ENCODE measurements around the gene TCF12.
"Not testable (repeated sequence)": the region's sequence is repeated elsewhere in the genome, so short reads cannot be mapped to it uniquely, and the experiment has no call there.

TCF12 gene

DNA sequence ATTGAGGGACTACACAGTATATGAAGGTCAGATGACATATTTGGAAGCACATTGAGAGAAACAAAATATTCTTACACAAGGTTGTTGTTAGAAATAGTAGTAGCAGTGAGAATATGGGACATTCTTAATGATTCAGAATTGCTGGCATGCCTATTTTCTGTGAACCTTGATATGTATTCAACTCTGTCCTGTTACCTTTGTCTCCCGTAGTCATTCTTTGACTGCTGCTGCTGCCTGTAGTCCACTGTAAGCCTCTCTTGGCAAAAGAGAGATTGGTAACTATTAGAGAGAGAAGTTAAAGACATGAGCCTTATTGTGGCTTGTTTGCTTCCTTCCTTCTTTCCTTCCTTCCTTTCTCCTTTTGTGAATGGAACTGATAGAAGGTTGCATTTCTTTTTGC lies 64.5 kb downstream of the TCF12 start:
- DNase-seq: no peak

DNA sequence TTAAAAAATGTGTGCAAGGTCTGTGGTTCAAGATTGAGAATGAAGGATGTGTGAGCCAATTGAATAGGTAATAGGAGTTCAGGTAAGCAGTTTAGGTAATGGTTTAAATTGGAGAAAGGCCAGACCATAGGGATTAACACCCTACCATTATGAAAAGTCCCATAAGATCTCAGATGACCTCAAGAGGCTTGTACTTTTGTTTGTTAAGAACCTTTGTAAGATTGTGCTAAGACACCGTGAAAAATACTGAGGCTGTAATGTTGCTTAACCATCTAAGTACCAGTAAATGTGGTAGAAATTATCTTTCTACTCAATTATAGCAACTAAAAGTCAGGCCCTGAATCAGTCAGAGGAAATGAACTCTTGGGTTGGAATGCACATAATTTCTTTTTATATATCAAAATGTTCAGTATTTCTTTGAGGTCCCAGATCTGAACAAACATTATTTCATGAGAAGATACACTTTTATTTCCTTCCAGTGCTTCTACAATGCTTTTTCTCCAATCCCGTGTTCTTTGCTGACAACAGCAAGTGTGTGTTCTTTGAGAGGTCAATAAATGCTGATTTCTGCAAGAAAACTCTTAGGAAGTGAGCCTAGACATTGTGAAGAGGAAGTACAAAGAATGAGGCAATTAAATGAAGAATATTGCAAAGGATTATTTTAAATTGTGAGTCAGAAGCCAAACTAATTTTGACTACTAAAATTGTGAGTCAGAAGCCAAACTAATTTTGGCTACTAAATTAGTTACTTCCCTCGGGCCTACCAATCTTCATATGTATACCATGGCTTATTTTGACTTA lies 66.4 kb downstream of the TCF12 start:
- no peak for DNase-seq

DNA sequence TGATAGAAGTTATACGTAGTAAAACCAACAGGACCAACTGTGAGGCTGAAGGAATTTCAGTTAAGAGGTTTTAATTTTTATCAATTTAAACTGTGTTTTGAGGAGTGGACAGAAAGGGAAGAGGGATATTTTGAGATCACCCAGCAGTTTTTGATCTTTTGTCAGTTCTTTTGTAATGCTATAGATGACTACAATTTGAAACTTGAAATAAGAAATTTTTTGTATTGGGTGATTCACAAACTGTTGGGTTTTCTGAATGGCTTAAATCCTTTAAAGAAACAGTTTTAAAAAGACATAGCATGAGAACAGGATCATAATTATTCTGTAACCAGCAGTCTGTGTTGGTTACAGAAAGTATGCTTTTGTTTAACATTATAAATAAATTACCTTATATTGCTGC lies 67.4 kb downstream of the TCF12 start:
- no peak for DNase-seq

DNA sequence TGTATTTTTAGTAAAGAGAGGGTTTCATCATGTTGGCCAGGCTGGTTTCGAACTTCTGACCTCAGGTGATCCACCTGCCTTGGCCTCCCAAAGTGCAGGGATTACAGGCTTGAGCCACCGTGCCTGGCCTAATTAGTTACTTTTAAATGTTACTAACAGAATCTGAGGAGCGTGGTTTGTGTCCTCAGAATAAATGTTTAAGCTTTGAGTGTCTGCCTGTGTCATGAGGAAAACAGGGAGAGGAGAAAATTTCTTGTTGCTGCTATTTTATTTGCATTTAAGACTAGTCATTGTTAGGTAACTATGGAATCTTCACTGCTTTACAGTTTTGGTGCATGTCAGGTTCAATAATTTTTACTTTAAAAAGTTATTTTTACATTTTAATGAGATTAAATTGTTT lies 68.8 kb downstream of the TCF12 start:
- no peak for DNase-seq

DNA sequence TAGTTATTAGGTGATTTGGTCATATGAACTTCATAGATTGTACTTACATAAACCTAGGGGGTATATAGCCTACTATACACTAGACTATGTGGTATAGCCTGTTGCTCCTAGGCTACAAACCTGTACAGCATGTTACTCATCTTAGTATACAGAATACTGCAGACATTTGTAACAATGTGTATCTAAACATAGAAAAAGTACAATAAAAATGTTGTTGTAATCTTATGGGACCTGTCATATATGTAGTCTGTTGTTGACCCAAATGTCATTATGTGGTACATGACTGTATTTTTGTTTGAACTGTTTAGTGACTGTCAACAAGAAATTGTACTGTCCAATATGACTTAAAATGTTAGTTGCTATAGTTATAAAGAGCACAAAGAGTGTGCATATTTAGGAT lies 69.8 kb downstream of the TCF12 start:
- no peak for DNase-seq

GRCh38 chr15:56989411-56989924 lies 71.0 kb downstream of the TCF12 start:
- DNase-seq: no peak

- DNase-seq: no peak
Observed at GRCh38 chr15:56991017-56991416, 72.6 kb downstream of the TCF12 start.

- no peak for DNase-seq
Observed at GRCh38 chr15:56992725-56993124, 74.3 kb downstream of the TCF12 start.

DNA sequence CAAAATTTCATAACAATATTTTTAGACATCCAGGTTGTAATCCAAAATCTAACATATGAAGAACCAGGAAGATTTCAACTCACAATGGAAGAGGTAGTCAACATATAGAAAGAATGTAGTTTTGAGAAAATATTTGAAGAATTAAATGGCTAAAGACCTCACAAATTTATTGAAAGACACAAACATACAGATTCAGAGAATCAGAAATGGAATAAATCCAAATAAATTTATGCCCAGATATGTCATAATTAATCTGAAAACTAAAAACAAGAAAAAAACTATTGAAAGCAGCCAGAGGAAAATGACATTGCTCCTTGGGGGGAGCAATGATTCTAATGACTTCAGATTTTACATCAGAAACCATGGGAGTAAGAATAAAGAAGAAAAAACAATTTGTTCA lies 75.8 kb downstream of the TCF12 start:
- no peak for DNase-seq

DNA sequence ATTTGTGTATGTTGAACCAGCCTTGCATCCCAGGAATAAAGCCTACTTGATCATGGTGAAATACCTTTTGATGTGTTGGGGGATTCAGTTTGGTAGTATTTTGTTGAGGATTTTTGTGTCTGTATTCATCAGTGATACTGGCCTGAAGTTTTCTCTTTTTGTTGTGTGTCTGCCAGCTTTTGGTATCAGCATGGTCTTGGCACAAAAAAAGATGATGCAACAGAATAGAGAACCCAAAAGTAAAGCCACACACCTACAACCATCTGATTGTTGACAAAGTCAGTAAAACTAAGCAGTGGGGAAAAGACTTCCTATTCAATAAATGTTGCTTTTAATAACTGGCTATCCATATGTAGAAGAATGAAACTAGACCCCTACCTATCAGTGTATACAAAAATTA lies 77.6 kb downstream of the TCF12 start:
- no peak for DNase-seq

GRCh38 chr15:56996746-56997470 lies 78.5 kb downstream of the TCF12 start:
- DNase-seq: no peak

DNA sequence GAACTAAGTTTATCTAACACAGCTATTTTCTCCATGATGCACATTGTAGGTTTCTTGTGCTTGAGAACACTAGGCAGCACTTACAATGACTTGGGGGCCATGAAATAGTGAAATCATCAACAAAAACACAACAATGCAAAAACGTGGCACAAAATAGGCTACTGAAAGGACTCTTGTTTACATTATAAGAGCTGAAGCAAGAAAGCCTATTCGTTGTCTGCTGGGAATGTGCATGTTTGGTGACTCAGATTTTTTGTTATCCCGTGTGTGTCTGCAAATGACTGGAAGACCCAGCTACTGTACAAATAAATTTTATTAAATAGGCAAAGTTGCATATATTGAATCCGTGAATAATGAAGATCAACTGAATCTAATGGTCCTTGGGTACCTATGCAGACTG lies 85.0 kb downstream of the TCF12 start:
- DNase-seq: no peak

GRCh38 chr15:57005244-57005643 lies 86.8 kb downstream of the TCF12 start:
- DNase-seq: no peak

DNA sequence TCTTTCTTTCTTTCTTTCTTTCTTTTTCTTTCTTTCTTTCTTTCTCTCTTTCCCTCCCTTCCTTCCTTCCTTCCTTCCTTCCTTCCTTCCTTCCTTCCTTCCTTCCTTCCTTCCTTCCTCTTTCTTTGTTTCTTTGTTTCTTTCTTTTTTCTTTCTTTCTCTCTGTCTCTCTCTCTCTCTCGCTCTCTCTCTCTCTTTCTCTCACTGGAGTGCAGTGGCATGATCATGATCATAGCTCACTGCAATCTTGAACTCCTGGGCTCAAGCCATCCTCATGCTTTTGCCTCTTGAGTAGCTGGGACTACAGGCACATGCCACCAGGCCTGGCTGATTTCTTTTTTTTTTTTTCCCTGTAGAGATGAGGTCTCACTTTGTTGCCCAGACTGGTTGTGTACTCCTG lies 89.4 kb downstream of the TCF12 start:
- not testable (repeated sequence) for DNase-seq

DNA sequence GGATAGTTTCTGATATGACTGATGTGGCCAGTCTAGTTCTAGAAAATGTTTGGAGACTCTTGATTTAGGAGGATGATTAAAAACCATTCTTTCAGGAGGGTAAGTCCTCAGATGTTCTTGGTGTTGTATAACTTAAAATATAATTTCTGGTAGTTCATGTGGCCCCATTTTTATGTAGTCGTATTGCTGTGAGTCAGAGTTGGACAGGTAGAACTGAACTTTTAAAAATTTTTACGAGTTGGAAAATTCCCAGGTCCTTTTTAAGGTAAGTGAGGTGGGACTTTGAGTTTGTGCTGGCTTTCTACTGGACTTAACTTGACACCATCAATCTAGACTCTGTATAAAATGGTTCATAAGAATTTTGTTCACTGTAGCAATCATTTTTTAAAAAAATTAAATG lies 92.3 kb downstream of the TCF12 start:
- no peak for DNase-seq

DNA sequence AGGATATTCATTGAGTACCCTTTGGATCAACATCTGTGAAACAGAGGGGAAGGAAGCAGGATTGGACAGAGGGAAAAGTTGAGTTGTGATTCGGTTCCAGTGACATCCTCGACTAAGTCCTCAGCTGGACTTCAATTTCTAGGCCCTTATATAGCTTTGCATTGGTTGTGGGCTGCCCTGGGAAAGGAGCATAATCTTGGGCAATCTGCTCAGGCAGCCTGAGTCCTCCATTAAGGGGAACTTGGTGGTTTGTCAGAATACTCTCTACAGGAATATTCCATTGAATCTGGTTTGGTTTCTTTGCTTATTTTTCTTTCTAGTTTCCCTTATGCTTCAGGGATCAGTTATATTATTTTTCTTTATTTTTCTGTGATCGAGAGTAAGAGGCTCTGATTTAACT lies 94.1 kb downstream of the TCF12 start:
- no peak for DNase-seq

- not testable (repeated sequence) for DNase-seq
Observed at GRCh38 chr15:57014896-57015295, 96.5 kb downstream of the TCF12 start.

DNA sequence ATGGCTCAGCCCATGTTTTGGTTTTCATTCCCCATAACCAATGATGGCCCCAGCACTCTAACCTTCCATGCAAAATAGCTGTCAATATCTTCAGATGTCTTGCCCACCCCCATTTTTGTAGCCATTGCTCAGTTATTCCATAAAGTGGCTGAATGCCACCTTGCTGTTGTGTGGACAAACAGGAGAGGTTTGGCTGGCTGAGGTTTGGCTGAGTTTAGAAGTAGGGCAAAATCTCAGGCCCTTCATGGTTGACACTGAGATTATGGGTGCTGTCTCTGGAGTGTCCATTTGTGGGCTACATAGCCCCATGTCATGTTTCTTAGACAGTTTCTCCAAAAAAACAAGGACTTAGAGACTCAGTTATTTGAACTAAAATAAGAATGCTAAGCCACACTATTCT lies 96.9 kb downstream of the TCF12 start:
- DNase-seq: no peak

DNA sequence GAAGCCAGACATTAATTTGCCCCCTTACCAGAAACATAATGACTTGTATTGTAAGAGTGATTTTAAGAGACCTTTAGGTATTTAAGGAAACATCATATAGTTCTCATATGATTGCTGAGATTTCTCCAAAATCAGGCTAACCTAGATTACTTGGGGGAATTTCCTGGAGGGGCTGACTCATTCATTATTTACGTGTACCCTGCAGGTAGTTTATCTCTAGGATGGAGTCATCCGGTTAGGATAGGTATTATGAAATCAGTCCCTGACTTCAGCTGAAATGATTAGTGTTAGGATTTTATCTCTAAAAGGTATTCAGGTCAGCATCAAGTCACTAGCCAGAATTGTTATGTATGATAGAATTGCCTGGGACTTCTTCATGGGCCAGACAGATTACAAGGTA lies 97.5 kb downstream of the TCF12 start:
- DNase-seq: no peak

DNA sequence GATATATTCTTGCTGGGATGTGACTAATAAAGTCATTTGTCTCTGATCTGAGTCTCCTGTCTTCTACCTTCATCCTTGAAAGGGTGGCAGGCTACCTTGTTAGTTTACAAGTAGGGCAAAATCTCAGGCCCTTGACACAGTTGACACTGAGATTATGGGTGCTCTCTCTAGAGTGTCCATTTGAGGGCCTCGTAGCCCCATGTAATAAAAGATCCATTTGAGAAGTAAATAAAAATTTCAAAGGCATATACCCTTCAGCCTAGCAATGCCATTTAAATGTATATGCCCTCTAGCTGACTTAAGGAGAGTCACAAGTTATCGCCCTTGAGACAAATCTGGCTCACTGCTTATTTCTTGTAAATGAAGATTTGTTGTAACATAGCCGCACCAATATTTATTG lies 98.6 kb downstream of the TCF12 start:
- DNase-seq: no peak

GRCh38 chr15:57018151-57018550 lies 99.7 kb downstream of the TCF12 start:
- no peak for DNase-seq

DNA sequence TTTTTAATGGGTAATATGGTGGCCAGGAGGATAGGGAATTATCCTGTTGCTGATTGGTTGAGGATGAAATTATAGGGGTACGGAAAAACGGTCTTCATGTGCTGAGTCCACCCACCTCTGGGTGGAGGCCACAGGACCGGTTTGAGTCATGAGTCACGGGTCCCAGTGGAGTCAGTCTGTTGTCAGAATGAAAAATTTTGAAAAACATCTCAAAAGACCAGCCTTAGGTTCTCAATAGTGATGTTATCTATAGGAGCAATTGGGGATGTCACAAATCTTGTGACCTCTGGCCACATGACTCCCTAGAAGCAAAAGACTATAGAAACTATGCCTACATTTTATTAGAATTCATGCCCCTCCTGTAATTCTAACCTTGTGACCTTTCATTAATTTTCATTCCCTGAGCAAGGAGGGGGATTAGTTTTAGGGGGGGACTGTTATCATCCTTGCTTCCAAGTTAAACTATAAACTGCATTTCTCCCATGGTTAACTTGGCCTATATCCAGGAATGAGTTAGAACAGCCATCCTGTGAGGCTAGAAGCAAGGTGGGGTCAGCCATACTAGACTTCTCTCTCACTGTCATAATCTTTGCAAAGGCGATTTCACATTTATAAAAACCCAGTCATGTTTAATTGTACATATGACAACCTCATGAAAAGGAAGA lies 101.2 kb downstream of the TCF12 start:
- DNase-seq: no peak

DNA sequence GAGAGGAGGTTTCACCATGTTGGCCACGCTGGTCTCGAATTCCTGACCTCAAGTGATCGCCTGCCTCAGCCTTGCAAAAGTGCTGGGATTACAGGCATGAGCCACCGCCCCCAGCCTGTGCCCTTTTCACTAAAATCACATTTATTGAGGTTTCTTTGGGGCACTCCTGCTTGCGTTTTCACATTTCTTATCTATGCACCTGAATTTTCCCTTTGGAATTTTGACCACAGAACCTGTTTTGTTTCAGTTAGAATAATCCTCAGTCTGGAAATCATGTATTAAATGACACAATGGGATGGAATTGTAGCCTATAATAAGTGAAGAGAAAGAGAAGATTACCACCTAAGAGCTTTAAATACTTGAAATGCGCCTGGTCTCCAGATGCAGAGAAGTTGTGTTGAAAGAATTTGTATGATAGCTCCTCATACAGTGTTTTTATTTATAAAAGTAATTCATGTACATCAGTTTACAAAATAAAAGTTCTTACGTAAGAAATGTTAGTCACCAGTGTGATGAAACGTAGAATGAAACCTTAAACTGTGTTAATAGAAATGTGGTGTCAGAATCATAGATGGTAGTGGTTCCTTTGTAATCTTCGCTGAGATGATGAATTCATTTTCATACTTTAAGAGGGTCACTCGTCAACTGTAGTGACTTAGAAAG lies 107.0 kb downstream of the TCF12 start:
- no peak for DNase-seq
